DMS53 treated with DMSO at 0.1 percent for 48 hours (cell line): ENCODE data around the gene MET.

Experiments used
- DNase-seq: peaks from one replicate; lab custom pipeline; 2025; ENCODE audit not compliant: unreplicated experiment; lab: John Stamatoyannopoulos, UW

The MET gene

GRCh38 chr7:116843378-116843777 lies 171.4 kb downstream of the MET start:
- no peak for DNase-seq
